Activated T-cell treated with anti-CD3 and anti-CD28 coated beads for 24 hours (primary cell): ENCODE data around the gene PTPRN2.

Source experiments
- DNase-seq: peaks from one replicate; pipeline ENCODE4 v3.0.0-alpha.2; 2020; ENCODE audit warnings: low read depth

The PTPRN2 gene

GRCh38 chr7:158011941-158012340, 575.7 kb downstream of the PTPRN2 start:
- no peak for DNase-seq

DNA sequence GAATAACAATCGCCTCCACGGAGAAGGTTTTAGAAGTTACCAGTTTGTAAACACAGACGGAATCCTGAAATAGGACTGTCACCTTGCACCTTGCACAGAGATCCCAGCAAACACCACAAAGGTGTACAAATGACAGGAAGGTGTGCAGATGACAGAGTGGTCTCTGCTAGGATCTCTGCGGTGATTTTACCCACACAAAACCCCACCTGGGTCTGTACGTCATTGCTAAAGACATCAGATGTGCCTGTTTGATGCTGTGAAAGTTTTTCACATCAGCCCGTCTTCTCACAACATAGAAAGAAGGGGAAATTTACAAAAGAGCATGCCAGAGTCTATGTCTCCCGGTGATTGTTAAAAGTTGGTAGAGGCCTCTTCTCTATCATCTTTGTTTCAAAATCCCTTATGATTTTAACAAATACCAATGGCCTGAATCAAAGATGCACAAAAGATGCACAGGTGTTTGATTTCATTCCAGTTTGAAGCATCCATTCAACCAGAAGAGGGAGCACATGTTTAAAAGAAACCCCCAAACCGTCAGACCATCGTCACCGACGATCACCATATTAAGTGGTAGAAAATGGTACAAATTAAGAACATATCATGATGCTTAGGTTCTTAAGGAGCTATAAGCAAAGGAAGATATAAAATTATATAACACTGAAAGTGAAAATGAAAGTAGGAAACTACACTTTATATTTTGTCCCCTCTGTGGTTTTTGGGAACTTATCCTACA, 576.5 kb downstream of the PTPRN2 start:
- no peak for DNase-seq

DNA sequence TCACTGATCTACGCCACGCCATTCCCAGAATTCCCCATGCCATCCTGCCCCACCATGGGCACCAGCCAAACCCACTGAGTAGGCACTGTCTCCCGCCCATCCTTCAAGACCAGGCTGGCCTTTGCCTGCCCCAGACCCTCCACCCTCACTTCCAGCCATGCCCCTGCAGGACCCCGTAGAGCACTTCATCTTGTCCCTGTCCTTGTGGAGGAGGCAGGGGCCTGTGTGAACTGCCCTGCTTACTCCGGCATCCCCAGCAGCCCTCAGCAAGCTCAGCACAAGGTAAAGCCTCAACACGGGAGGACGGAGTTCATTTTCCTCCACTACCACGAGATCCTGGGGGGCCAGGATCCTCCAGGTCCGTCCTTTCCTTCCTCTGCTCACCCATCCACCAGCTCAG, 577.7 kb downstream of the PTPRN2 start:
- DNase-seq, result no peak

GRCh38 chr7:158008267-158008666, 579.4 kb downstream of the PTPRN2 start:
- DNase-seq, result no peak

GRCh38 chr7:158007697-158008257, 579.8 kb downstream of the PTPRN2 start:
- DNase-seq, result no peak

DNA sequence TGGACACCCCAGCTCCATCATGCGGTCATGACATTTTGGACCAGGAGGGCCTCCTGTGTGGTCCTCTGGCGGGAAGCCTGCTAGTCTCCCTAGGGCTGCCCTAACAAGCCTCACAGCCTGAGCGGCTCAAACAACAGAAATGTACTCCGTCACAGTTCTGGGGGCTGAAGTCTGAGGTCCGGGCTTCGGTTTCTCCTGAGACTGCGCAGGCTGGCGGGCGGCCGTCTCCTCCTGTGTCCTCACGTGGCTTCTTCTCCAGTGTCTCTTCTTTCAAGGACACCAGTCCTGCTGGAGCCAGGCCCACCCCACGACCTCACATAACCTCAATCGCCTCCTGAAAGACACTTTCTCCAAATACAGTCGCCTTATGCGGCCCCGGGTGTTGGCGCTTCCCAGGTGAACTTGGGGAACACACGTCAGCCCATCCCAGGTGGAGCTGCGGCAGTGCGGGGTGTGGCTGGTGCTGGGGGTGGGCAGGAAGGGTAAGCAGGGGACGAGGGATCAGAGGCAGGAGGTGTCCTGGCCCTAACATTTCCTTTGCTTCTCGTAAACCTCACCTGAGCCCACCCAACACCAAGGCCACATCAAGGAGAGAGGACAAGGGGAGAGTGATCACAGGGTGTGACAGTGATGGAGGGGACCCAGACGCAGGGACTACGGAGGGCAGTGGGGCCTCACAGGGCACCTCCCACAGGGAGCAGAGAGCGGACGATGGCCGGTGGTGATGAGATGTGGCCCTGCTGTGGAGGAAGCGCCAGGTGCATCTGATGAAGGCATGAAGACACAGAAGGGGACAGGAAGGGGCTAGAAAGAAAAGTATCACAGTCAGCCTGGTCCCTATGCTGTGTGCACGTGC, 580.6 kb downstream of the PTPRN2 start:
- no peak for DNase-seq

- DNase-seq, result no peak
Observed at GRCh38 chr7:158005531-158005930, 582.1 kb downstream of the PTPRN2 start.

GRCh38 chr7:158004123-158004490, 583.5 kb downstream of the PTPRN2 start:
- DNase-seq, result no peak

DNA sequence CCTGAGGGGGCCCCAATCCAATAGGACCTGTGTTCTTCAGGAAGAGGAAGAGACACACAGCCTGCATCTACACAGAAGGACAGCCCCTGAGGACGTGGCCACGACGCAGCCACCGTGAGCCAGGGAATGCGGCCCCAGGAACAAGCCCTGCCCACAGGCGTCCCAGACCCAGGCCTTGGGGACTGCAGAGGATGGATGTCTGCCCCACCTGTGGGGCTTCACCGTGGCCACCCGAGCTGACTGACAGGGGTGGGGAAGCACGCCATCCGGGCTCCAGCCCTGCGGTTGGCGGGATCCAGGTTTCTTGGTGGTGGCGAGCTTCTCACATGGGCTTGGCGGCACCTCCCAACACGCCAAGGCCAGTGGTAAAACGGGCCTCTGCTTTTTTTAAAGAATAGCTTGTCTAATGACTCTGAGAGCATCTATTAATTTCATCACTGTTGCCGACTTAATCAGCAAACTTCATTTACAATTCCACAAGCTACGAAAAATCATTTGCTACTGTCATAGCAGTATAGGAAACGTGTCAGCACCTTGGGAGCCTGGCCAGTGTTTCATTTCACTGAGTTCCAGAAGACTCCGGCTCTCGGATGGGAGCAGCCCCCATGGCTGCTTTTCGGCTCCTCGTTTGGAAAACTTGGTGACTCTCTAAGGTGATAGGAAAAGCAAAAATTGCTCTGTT, 584.0 kb downstream of the PTPRN2 start:
- no peak for DNase-seq

DNA sequence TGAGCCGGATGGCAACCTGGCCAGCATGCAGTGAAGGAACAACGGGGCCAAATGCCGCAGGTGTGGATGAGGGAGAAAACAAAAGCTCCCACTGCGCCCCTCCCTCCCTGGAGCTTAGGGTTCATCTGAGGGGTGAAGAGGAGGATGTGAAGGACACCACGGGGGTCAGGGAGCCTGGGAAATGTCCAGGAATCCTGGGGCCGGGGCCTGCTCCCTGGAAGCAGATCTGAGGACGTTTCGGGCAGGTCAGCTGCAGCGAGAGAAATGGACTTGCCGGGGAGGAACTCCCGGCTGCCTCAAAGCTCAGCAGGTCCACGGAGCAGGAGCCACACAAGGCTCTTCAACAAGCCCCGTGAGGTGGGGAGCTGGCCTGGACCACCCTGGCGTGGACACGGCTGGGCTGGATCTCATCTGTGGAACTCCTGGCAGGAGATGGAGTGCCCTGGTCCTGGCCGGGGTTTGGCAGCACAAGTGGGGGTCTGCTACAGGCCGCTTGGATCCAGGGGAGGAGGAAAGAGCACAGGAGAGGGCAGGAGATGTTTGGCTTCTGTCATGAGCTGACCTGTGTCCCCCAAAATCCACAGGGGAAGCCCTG, 585.0 kb downstream of the PTPRN2 start:
- no peak for DNase-seq

- DNase-seq, result no peak
Observed at GRCh38 chr7:158001621-158002320, 585.9 kb downstream of the PTPRN2 start.

- no peak for DNase-seq
Observed at GRCh38 chr7:158001003-158001402, 586.6 kb downstream of the PTPRN2 start.

DNA sequence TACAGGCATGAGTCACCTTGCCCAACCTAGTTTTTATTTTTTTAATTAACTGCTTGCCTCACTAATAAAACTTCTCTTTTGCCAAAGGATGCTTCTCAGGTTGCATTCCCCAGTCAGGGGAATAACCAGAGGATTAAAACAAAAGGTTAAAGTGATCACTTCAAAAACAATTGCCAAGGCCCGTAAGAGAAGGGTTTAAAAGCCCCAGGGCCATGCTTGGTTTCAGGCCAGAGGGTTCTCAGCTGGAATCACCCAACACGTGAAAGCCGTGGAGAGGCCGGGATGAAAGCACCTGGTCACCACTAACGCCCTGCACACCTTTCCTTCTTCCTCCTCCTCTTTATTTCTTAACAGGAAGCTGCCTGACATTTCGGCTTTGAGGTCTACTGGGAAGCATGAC, 587.5 kb downstream of the PTPRN2 start:
- DNase-seq, result no peak

- no peak for DNase-seq
Observed at GRCh38 chr7:157998884-157999552, 588.6 kb downstream of the PTPRN2 start.

DNA sequence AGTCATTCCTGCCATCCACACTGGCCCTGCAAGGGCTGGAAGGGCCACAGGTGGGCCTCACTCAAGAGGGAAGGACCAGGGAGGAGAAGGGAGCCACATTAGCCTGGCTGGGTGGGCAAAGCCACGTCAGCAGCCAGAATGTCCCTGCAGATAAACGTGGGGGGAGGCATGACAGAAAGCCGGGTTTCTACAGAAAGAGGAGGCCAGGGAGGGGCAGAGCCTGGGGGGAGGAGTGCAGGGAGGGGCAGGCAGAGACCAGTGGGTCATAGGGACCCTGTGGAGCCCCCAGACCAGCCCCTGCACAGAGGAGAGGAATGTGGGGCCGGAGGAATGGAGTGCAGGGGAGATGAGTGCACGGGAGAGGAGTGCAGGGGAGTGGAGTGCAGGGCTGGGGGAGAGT, 590.2 kb downstream of the PTPRN2 start:
- no peak for DNase-seq

DNA sequence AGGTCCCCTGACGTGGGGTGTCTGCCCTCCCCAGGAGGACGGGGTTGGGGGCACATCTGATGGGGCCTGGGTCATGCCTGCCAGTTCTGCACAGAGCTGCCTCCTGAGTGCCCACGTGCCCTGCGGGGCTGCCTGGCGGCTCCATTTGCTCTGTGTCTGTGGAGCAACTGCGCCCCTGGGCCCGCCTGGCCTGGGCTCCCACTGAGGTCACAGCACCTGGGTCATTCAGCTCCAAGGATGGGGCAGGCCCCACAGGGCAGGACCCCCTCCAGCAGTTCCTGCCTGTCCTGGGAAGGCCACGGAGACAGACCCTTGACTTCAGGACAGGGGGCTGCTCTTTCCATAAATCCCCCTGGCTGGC, 590.6 kb downstream of the PTPRN2 start:
- DNase-seq, result no peak

DNA sequence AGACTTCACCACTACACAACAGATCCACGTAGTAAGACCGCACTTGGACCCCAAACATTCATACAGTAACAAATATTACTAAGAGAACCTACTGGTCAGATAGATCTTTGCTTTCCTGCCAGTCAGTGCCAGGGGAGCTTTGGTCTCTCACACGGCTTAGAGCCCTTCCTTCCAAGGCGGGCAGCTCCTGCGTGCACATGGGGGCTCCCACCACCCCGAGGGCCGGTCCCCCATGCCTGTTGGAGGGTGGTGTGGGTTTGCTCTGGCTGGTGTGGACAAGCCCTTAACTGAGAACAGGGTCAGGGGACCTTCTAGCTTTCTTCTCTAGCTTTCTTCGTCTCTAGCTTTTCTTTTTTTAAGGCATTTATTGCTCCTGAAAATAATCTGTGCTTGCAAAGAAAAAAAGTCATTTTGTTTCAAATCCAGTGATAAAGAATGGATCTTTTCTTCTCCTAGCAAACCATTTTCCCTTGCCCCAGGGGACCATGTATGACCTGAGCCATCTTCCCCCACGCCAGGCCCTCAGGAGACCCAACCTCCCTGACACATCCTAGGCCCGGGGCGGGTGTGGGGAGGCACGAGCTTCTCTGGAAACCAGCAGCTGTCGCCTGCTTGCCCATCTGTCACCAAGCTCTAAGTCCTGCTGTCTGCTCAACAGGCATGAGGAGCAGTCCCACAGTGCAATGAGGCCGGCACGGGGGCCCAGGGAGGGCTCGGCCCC, 591.1 kb downstream of the PTPRN2 start:
- DNase-seq, result no peak

GRCh38 chr7:157995815-157996214, 591.8 kb downstream of the PTPRN2 start:
- no peak for DNase-seq

GRCh38 chr7:157994319-157994718, 593.3 kb downstream of the PTPRN2 start:
- DNase-seq, result no peak

DNA sequence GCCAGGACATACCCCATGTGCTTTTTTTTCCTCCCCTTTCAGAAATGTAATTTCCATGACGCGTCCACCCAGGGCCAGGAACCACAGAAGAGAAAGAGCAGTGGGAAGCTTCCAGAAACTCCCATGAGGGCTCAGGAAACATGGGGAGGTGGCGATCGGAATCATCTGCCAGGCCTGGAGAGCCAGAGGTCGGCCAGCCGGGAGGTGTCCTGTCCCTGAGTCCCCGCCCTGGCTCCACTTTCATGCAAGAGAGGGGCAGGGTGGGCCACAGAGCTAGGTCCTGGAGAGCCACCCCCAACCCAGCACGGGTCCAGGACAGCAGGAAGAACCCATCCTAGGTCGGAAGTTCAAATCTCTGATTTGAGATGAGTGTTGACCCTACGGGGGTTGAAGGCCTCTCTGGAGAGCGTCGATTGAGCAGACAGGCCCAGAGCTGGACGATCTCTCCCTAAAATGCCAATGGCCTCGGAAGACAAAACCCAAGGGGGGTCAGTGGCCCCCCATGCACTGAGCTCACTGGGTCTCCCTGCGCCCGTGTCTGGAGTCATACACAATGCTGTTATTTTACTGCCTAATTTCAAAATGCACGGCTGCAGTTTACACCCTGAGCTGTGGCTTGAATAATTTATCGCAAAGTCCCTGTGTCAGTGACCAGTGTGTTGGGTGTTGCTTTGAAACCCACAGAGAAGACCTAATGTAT, 594.1 kb downstream of the PTPRN2 start:
- DNase-seq, result no peak
